GM21423 (cell line): ENCODE results near the gene ARHGAP30.
"Not testable (repeated sequence)": the region's sequence is repeated elsewhere in the genome, so short reads cannot be mapped to it uniquely, and the experiment has no call there.

Experiments used
- ATAC-seq: cut with Tn5 transposase; IDR thresholded peaks from one replicate; pipeline ENCODE4 v1.9.1; 2021; ENCODE audit warnings: mild to moderate bottlenecking, moderate library complexity; ENCODE audit not compliant: unreplicated experiment

ARHGAP30 gene

GRCh38 chr1:161069731-161070270, at the start of gene ARHGAP30:
TSS of gene ARHGAP30 (minus strand) at chr1:161069891. CDS start at chr1:161069624, 267 bp downstream.
- ATAC-seq: peak; percentile 80

GRCh38 chr1:161117759-161118581, 48.3 kb upstream of the ARHGAP30 start, which contains the start of the genes NIT1 and PFDN2:
TSS of gene NIT1 (plus strand) at chr1:161118105. CDS start at chr1:161118177, 72 bp downstream.
TSS of gene PFDN2 (minus strand) at chr1:161118037. CDS start at chr1:161118026, 11 bp downstream.
- peak; percentile 78 for ATAC-seq

GRCh38 chr1:161115961-161116360, 46.3 kb upstream of the ARHGAP30 start:
- not testable (repeated sequence) for ATAC-seq

GRCh38 chr1:161115132-161115711, 45.5 kb upstream of the ARHGAP30 start:
- no peak for ATAC-seq

- no peak for ATAC-seq
Observed at GRCh38 chr1:161114556-161114955, 44.9 kb upstream of the ARHGAP30 start.

- ATAC-seq: no peak
Observed at GRCh38 chr1:161113915-161114314, 44.2 kb upstream of the ARHGAP30 start.

GRCh38 chr1:161111527-161111926, 41.8 kb upstream of the ARHGAP30 start:
- ATAC-seq: no peak

- ATAC-seq: no peak
Observed at GRCh38 chr1:161111117-161111516, 41.4 kb upstream of the ARHGAP30 start.

- no peak for ATAC-seq
Observed at GRCh38 chr1:161106431-161106830, 36.7 kb upstream of the ARHGAP30 start.

GRCh38 chr1:161100556-161100955, 30.9 kb upstream of the ARHGAP30 start:
- ATAC-seq: no peak

GRCh38 chr1:161099090-161099802, 29.6 kb upstream of the ARHGAP30 start:
- no peak for ATAC-seq

GRCh38 chr1:161098210-161099068, 28.7 kb upstream of the ARHGAP30 start, which contains the start of gene KLHDC9:
TSS of gene KLHDC9 (plus strand) at chr1:161098361. CDS start at chr1:161098536, 175 bp downstream.
- ATAC-seq: peak; percentile 64

GRCh38 chr1:161096530-161096929, 26.8 kb upstream of the ARHGAP30 start:
- no peak for ATAC-seq

GRCh38 chr1:161096015-161096414, 26.3 kb upstream of the ARHGAP30 start:
- ATAC-seq: peak; percentile 42

- no peak for ATAC-seq
Observed at GRCh38 chr1:161095230-161095629, 25.5 kb upstream of the ARHGAP30 start.

GRCh38 chr1:161094481-161094880, 24.8 kb upstream of the ARHGAP30 start:
- ATAC-seq: no peak

- ATAC-seq: no peak
Observed at GRCh38 chr1:161092621-161093028, 22.9 kb upstream of the ARHGAP30 start.

GRCh38 chr1:161091796-161092507, 22.3 kb upstream of the ARHGAP30 start:
- no peak for ATAC-seq

GRCh38 chr1:161091093-161091492, 21.4 kb upstream of the ARHGAP30 start:
- ATAC-seq: no peak
